Neural progenitor cell (in vitro differentiated cells): Measurements from ENCODE around the gene TCP11. TPM values are rescaled to one million over a fixed set of nuclear protein-coding genes. Genes with fewer than 3 reads are reported as not detected.

ENCODE experiments used
- DNase-seq: peaks from one replicate; pipeline ENCODE4 v3.0.0-alpha.2; 2016; ENCODE audit warnings: low spot score
- H2AFZ ChIP-seq: fragments of 200-600 bp; sonication (generic); replicated peaks from 2 replicates; pipeline ENCODE4 v1.6.1; 2016; ENCODE audit warnings: antibody characterized with exemption
- H3F3A ChIP-seq: fragments of 200-600 bp; sonication (generic); 2 replicates; pipeline ENCODE4 v1.6.1; 2016; ENCODE audit warnings: antibody characterized with exemption, low read depth
- H3K27ac ChIP-seq: fragments of 200-600 bp; sonication (generic); 2 replicates; pipeline ENCODE4 v1.5.1; 2016; ENCODE audit warnings: mild to moderate bottlenecking
- H3K27me3 ChIP-seq: fragments of 200-600 bp; sonication (generic); 2 replicates; pipeline ENCODE4 v1.6.1; 2016; ENCODE audit warnings: mild to moderate bottlenecking, moderate library complexity
- H3K36me3 ChIP-seq: fragments of 200-600 bp; sonication (generic); 2 replicates; pipeline ENCODE4 v1.5.1; 2016
- H3K4me1 ChIP-seq: fragments of 200-600 bp; sonication (generic); 2 replicates; pipeline ENCODE4 v1.6.1; 2016; ENCODE audit warnings: mixed run types
- H3K4me2 ChIP-seq: fragments of 200-600 bp; sonication (generic); 2 replicates; pipeline ENCODE4 v1.6.1; 2016
- H3K4me3 ChIP-seq: fragments of 200-600 bp; sonication (generic); 2 replicates; pipeline ENCODE4 v1.5.1; 2016
- H3K79me2 ChIP-seq: fragments of 200-600 bp; sonication (generic); 2 replicates; pipeline ENCODE4 v1.6.1; 2016; ENCODE audit warnings: low read depth
- H3K9ac ChIP-seq: fragments of 200-600 bp; sonication (generic); 2 replicates; pipeline ENCODE4 v1.6.1; 2016
- H3K9me3 ChIP-seq: fragments of 200-600 bp; sonication (generic); 2 replicates; pipeline ENCODE4 v1.5.1; 2016; ENCODE audit warnings: low read depth
- H4K20me1 ChIP-seq: fragments of 200-600 bp; sonication (generic); 2 replicates; pipeline ENCODE4 v1.6.1; 2016; ENCODE audit warnings: low read depth
- H3K27ac Mint-ChIP-seq: 3 replicates; pipeline ENCODE4 v1.8.0; 2021; ENCODE audit warnings: mixed read lengths
- H3K27me3 Mint-ChIP-seq: 2 replicates; pipeline ENCODE4 v1.8.0; 2022; ENCODE audit warnings: low read depth, mild to moderate bottlenecking, inconsistent platforms, moderate library complexity, mixed read lengths; ENCODE audit not compliant: insufficient read depth
- H3K36me3 Mint-ChIP-seq: 3 replicates; pipeline ENCODE4 v1.8.0; 2021; ENCODE audit warnings: mixed read lengths
- H3K4me1 Mint-ChIP-seq: 3 replicates; pipeline ENCODE4 v1.8.0; 2021; ENCODE audit warnings: mixed read lengths
- H3K4me3 Mint-ChIP-seq: 3 replicates; pipeline ENCODE4 v1.8.0; 2021; ENCODE audit warnings: mild to moderate bottlenecking, moderate library complexity, mixed read lengths
- H3K9me3 Mint-ChIP-seq: 3 replicates; pipeline ENCODE4 v1.8.0; 2020; ENCODE audit warnings: mixed read lengths
- EZH2 ChIP-seq: fragments of 200-600 bp; sonication (generic); IDR thresholded peaks from 2 replicates; pipeline ENCODE4 v1.6.1; 2017; ENCODE audit warnings: antibody characterized with exemption, mild to moderate bottlenecking, moderate library complexity
- EZH2phosphoT487 ChIP-seq: fragments of 200-600 bp; sonication (generic); IDR thresholded peaks from 2 replicates; pipeline ENCODE4 v1.6.1; 2017; ENCODE audit warnings: antibody characterized with exemption
- total RNA-seq: library from RNA; depleted of rRNA; stranded (reverse); fragments of >200 nt; gene quantifications from 2 replicates; pipeline ENCODE4 v1.2.3, GENCODE V29; 2015; ENCODE audit warnings: low replicate concordance
- TF ChIP-seq, protein P1 (sequence below): fragments of 200-600 bp; sonication (generic); IDR thresholded peaks from 2 replicates; pipeline ENCODE4 v1.5.1; 2017; ENCODE audit warnings: antibody characterized with exemption, mild to moderate bottlenecking

Gene TCP11
- total RNA-seq, 1 donor from 2014 or later: not detected

DNA sequence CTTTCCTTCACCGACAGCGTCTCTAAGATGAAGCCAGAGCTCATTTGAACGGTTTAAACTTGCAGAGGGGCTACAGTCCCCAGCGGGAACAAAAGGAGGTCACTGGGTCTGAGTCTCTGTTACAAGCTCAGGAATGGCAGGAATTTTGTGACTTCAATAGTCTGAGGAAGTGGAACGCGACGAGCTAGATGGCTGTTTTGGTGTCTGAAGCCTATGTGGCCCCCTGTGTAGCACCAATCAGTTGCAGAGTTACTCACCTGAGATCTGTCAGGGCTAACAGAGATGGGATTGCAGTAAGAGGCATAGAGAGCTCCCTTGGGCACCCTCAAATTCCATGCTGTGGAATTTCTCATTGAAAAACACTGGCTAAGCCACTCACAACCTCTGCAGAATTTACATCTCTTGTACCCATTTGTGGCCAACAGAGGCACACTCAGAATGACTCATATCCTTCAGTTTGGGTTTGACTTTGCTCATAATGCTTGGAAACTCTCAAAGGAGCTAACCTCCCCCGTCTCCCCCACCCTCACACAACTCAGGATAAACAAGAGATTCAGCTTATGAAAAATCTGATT, 7.1 kb upstream of the TCP11 start:
- peak overlapping the region; percentile 13 for H3K4me3 ChIP-seq
- H3K27me3 ChIP-seq: no peaks in the 10 kb centered on the region
- no peak overlapping the region for H2AFZ ChIP-seq
- Mint-ChIP-seq H3K27me3 (peaks cover 4% of the 10 kb centered on the region), H3K9me3 (no peaks in the 10 kb centered on the region), H3K27ac (peak overlapping the region; percentile 95), H3K36me3 (no peaks in the 10 kb centered on the region), H3K4me3 (peak overlapping the region; percentile 77), H3K4me1 (peaks cover 38% of the 10 kb centered on the region)
- H3K9ac ChIP-seq: no peak overlapping the region
- TF ChIP-seq EZH2 (no peak), EZH2phosphoT487 (no peak)
- TF ChIP-seq, protein P1, sequence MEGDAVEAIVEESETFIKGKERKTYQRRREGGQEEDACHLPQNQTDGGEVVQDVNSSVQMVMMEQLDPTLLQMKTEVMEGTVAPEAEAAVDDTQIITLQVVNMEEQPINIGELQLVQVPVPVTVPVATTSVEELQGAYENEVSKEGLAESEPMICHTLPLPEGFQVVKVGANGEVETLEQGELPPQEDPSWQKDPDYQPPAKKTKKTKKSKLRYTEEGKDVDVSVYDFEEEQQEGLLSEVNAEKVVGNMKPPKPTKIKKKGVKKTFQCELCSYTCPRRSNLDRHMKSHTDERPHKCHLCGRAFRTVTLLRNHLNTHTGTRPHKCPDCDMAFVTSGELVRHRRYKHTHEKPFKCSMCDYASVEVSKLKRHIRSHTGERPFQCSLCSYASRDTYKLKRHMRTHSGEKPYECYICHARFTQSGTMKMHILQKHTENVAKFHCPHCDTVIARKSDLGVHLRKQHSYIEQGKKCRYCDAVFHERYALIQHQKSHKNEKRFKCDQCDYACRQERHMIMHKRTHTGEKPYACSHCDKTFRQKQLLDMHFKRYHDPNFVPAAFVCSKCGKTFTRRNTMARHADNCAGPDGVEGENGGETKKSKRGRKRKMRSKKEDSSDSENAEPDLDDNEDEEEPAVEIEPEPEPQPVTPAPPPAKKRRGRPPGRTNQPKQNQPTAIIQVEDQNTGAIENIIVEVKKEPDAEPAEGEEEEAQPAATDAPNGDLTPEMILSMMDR: no peak
- H4K20me1 ChIP-seq: no peaks in the 10 kb centered on the region
- no peaks in the 10 kb centered on the region for H3K79me2 ChIP-seq
- peak overlapping the region; percentile 71 for H3K4me2 ChIP-seq
- no peaks in the 10 kb centered on the region for H3K36me3 ChIP-seq
- DNase-seq: peak; percentile 95
- H3K9me3 ChIP-seq: no peaks in the 10 kb centered on the region
- H3F3A ChIP-seq: peaks cover 26% of the 10 kb centered on the region
- no peak overlapping the region for H3K27ac ChIP-seq
- peaks cover 31% of the 10 kb centered on the region for H3K4me1 ChIP-seq

DNA sequence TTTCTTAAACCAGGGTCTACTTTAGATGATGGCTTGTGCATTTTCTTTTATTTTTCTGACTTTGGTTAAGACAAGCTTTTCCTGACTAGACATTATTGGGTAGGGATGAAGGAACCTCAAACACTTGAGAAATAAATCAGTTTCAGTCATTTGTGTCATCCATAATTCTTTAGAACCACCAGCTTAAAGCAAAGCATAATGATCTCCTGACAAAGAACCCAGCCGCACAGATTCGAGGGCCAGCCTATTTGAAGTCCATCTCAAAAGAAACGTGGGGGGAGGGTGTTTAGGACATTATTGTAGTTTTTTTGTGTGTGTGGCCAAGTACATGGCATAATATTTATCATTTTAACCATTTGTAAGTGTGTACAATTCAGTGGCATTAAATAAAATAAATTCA, 6.3 kb upstream of the TCP11 start:
- DNase-seq: peak; percentile 31
- Mint-ChIP-seq H3K4me3 (peak overlapping the region; percentile 77), H3K4me1 (peaks cover 44% of the 10 kb centered on the region), H3K27ac (peak overlapping the region; percentile 95), H3K36me3 (no peaks in the 10 kb centered on the region), H3K27me3 (peaks cover 6% of the 10 kb centered on the region), H3K9me3 (no peaks in the 10 kb centered on the region)
- Histone ChIP-seq H3K36me3 (no peaks in the 10 kb centered on the region), H3K4me3 (peak overlapping the region; percentile 13), H3K9ac (no peak overlapping the region), H4K20me1 (no peaks in the 10 kb centered on the region), H3K4me1 (peaks cover 31% of the 10 kb centered on the region), H3K4me2 (peak overlapping the region; percentile 71), H3K9me3 (no peaks in the 10 kb centered on the region), H3F3A (peaks cover 26% of the 10 kb centered on the region), H2AFZ (no peak overlapping the region), H3K79me2 (no peaks in the 10 kb centered on the region), H3K27me3 (no peaks in the 10 kb centered on the region), H3K27ac (no peak overlapping the region)
- TF ChIP-seq EZH2phosphoT487 (no peak), EZH2 (no peak)
- TF ChIP-seq, protein P1: no peak

DNA sequence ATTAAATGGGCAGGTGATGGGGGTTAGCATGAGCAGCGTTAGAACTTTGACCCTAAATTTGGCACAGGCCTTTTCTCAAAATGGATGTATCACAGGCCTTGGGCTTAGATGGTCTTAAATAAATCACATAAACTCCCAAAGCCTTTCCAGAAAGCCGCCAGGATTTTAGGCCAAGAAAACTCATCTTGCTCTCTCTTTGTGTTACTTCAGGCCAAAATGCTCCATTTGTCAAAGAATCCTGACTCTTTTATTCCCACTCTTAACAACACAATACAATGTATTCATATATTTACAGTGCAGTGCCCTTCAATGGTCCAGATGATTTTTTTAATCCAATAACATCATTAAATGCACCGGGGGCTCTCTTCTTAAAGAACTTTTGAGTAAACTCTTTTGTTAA, 5.9 kb upstream of the TCP11 start:
- Histone ChIP-seq H3K9me3 (no peaks in the 10 kb centered on the region), H3K4me1 (peaks cover 31% of the 10 kb centered on the region), H3K4me3 (peak overlapping the region; percentile 13), H3F3A (peaks cover 26% of the 10 kb centered on the region), H3K36me3 (no peaks in the 10 kb centered on the region), H3K27ac (no peak overlapping the region), H4K20me1 (no peaks in the 10 kb centered on the region), H3K4me2 (peak overlapping the region; percentile 71), H3K79me2 (no peaks in the 10 kb centered on the region), H2AFZ (no peak overlapping the region), H3K27me3 (no peaks in the 10 kb centered on the region), H3K9ac (no peak overlapping the region)
- H3K27ac Mint-ChIP-seq: peak overlapping the region; percentile 95
- no peak overlapping the region for H3K4me3 Mint-ChIP-seq
- no peaks in the 10 kb centered on the region for H3K36me3 Mint-ChIP-seq
- no peaks in the 10 kb centered on the region for H3K9me3 Mint-ChIP-seq
- no peak for TF ChIP-seq EZH2
- TF ChIP-seq, protein P1: no peak
- TF ChIP-seq EZH2phosphoT487: no peak
- peaks cover 7% of the 10 kb centered on the region for H3K27me3 Mint-ChIP-seq
- H3K4me1 Mint-ChIP-seq: peaks cover 44% of the 10 kb centered on the region
- no peak for DNase-seq
